HG02981 (cell line): ENCODE results near the gene RHOT1.
"Not testable (repeated sequence)": the region's sequence is repeated elsewhere in the genome, so short reads cannot be mapped to it uniquely, and the experiment has no call there.

ENCODE experiments used
- ATAC-seq: cut with Tn5 transposase; IDR thresholded peaks from one replicate; pipeline ENCODE4 v1.9.1; 2021; ENCODE audit warnings: mild to moderate bottlenecking, moderate library complexity; ENCODE audit not compliant: unreplicated experiment

Gene RHOT1

GRCh38 chr17:32158870-32159585 lies 16.7 kb downstream of the RHOT1 start:
- no peak for ATAC-seq

DNA sequence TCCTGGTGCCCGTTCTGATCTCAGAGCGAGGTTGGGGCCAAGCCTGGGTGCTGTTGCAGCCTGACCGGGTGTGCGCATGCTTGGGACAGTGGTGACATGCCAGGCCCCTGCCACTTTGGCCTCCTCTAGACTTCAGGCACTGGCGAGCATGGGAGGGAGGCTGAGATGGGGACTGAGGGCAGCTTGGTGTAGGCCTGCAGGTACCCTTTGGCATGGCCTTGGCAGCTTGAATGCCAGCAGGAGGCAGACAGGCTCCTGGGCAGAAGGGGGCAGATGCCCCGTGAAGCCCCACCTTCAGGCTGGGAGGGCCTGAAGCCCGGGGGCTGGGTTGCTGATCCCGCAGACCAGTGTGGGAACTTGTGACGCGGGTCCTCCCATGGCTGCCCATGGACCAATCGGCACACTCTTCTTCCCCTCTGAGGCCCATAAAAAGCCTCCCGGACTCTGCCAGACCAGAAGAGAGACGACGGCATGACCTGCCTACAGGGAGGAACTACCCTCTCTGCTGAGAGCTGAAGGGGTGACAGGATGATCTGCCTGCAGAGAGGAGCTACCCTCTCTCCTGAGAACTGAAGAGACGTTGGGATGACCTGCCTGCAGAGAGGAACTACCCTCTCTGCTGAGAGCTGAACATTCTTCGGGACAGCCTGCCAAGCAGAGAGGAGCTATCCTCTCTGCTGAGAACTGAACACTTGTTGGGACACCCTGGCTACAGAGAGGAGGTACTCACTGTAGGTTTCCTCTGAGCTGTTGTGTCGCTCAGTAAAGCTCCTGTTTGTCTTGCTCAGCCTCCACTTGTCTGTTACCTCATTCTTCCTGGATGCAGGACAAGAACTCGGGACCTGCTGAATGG lies 17.5 kb downstream of the RHOT1 start:
- no peak for ATAC-seq

GRCh38 chr17:32160526-32160925 lies 18.2 kb downstream of the RHOT1 start:
- no peak for ATAC-seq

DNA sequence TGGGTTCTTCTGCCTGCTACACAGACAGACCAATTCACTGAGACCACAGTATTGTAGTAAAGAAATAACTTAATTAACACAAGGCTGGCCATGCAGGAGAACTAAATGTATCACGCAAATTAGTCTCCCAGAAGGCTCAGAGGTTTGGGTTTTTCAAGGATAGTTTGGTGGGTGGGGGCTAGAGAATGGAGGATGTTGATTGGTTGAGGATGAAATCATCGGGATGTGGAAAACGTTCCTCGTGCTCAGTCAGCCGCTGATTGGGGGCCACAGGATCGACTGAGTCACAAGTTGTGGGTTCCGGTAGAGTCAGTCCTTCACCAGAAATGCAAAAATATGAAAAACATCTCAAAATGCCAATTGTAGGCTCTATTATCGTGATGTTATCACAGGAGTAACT lies 18.7 kb downstream of the RHOT1 start:
- no peak for ATAC-seq

- no peak for ATAC-seq
Observed at GRCh38 chr17:32161506-32162365, 19.4 kb downstream of the RHOT1 start.

GRCh38 chr17:32174889-32175288 lies 32.6 kb downstream of the RHOT1 start:
- ATAC-seq: no peak

DNA sequence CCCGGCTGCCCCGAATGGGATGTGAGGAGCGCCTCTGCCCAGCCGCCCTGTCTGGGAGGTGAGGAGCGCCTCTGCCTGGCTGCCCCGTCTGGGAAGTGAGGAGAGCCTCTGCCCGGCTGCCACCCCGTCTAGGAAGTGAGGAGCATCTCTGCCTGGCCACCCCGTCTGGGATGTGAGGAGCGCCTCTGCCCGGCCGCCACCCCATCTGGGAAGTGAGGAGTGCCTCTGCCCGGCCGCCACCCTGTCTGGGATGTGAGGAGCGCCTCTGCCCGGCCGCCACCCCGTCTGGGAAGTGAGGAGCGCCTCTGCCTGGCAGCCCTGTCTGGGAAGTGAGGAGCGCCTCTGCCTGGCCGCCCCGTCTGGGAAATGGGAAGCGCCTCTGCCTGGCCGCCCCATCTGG lies 36.4 kb downstream of the RHOT1 start:
- ATAC-seq: not testable (repeated sequence)

DNA sequence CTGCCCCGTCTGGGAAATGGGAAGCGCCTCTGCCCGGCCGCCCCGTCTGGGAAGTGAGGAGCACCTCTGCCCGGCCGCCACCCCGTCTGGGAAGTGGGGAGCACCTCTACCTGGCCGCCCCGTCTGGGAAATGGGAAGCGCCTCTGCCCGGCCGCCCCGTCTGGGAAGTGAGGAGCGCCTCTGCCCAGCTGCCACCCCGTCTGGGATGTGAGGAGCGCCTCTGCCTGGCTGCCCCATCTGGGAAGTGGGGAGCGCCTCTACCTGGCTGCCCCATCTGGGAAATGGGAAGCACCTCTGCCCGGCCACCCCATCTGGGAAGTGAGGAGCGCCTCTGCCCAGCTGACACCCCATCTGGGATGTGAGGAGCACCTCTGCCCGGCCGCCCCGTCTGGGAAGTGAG lies 36.8 kb downstream of the RHOT1 start:
- not testable (repeated sequence) for ATAC-seq

- not testable (repeated sequence) for ATAC-seq
Observed at GRCh38 chr17:32179526-32179925, 37.2 kb downstream of the RHOT1 start.

DNA sequence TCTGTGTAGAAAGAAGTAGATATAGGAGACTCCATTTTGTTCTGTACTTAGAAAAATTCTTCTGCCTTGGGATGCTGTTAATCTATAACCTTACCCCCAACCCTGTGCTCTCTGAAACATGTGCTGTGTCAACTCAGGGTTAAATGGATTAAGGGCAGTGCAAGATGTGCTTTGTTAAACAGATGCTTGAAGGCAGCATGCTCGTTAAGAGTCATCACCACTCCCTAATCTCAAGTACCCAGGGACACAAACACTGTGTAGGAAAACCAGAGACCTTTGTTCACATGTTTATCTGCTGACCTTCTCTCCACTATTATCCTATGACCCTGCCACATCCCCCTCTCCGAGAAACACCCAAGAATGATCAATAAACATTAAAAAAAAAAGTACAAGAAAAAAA lies 38.0 kb downstream of the RHOT1 start:
- ATAC-seq: not testable (repeated sequence)

GRCh38 chr17:32185875-32186274 lies 43.6 kb downstream of the RHOT1 start:
- no peak for ATAC-seq

DNA sequence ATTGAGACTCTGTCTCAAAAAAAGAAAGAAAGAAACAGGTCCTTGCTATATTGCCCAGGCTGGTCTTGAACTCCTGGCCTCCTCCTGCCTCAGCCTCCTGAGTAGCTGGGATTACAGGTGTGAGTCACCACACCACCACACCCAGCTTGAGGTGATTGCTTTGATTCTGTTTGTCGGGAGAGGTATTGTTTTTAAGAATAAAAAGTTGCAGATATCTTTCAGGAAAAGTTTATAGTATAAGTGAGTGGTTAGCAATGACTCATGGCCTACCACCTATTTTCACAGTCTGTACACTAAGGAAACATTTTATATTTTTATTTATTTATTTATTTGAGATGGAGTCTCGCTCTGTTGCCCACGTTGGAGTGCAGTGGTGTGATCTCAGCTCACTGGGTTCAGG lies 45.0 kb downstream of the RHOT1 start:
- no peak for ATAC-seq

- ATAC-seq: no peak
Observed at GRCh38 chr17:32189343-32189742, 47.0 kb downstream of the RHOT1 start.

- no peak for ATAC-seq
Observed at GRCh38 chr17:32191306-32191705, 49.0 kb downstream of the RHOT1 start.

DNA sequence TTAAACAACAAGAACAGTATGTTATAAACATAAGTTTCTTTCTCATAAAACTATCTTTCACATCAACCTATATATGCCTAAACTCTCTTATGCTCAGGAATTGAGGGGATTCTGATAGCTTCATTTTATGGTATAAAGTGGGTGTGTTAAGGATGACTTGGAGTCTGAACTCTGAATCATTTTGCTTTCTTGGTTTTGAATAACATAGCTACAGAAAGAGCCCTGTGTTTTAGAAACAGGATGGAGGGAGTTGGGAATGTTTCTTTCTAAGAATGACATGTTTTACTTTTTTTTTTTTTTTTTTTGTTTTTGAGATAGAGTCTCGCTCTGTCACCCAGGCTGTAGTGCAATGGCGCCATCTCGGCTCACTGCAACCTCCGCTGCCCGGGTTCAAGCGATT lies 50.1 kb downstream of the RHOT1 start:
- ATAC-seq: no peak

DNA sequence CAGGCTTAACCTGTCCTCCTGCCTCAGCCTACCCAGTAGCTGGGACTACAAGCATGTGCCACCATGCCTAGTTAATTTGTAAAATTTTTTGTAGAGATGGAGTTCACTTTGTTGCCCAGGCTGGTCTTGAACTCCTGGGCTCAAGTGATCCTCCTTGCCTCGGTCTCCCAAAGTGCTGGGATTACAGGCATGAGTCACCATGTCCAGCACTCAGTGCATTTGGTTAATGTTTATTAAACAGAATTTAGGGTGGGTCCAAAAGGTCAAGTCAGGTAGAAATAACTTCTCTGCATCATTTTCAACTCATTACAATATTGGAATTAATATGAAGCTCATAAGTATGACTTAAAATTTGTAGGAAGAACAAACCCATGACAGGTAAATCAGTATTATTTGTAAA lies 55.7 kb downstream of the RHOT1 start:
- ATAC-seq: no peak

DNA sequence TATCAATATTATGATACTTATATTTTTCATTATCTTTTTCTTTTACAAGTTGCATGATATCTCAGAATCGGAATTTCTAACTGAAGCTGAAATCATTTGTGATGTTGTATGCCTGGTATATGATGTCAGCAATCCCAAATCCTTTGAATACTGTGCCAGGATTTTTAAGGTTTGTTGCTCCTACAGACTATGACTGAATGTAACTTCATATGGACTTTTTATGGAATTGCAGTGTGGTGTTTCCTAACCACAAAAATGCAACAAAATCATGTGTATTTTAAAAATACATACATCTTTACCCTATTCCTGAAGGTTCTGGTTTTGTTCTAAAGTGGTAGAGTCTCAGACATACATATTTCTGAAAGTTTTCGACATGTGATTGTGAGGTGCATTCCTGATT lies 64.6 kb downstream of the RHOT1 start:
- ATAC-seq: no peak

DNA sequence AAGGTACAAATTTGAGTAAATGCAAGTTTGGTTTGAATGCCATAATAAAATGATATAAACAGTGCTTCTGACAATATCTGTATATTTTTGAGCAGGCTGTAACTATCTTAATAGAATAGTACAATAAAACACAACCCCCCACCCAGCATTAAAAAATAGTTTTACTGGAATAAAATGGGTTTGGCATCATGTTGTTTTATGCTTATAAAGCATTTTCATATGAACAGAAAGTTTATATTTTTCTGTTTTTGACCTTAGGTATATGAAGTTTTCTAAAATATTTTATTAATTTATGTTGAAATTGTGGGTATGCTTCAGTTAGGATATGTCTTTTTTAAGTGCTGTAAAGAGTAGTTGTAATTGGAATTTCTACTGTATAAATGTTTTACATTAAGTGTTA lies 66.1 kb downstream of the RHOT1 start:
- ATAC-seq: no peak

DNA sequence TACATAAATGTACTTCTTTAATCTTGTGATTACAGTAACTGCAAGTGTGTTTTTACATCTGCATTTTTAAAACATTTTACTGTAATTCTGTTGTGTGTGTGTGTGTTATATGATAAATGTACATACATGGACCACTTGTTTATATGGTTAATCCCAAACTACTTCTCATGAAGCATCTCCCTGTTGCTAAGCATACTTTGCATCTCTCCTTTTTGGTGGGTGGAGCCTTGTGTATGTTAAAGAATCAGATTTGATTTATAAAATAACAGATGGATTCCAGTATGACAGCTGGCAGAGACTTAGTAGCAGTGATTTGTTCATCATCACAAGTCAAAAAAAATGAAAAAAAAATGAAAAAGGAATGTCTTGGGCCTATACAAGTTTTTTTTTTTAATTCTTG lies 67.3 kb downstream of the RHOT1 start:
- no peak for ATAC-seq

DNA sequence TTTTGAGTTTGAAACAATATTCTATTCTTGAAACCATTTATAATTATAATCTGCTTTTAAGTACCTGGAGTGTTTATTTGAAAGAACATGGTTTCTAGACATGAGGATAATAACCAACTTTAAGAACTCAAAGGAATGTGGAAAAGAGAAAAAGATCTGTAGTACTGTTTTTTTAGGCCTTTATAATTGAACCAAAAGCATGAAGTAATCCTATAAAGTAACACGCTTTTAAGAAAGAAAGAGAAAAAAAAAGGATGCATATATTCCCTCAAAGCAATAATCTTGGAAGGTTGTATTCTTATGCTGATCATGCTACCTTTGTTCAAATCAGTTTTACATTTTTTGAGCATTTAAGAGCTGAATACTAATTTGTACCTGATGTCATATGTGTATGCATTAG lies 69.4 kb downstream of the RHOT1 start:
- ATAC-seq: no peak

DNA sequence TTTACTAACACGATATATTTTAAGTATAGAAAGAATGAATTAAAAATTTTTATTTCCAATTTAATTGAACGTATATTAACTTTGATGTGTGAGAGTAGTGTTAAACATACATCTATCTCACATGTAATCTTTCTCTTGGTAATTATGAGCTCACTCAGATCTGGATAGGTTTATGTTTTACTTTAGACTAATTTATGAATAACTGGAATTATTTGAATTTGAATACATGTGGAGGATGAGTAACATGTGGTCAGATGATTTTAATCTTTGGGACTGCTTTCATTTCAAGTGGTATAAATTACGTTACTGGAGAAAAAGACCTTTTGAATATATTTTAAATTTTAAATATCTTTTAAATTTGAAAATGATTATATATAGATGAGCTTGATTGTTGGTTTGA lies 73.4 kb downstream of the RHOT1 start:
- no peak for ATAC-seq
